ENCODE data around the gene MMP2. TPM values are rescaled to one million over a fixed set of nuclear protein-coding genes. Genes with fewer than 3 reads are reported as not detected.

Gene MMP2
- total and polyA plus RNA-seq, 2 of the 8 experiments (the other 6 are each of a cell fraction or from before 2014, with no cell fraction given), result 33.6 to 58.2 TPM

GRCh38 chr16:55490301-55490700, 11.3 kb downstream of the MMP2 start (continued):
- TF ChIP-seq CHD7 (IDR thresholded peaks at IDR 0.05; ENCODE audit: insufficient replicate concordance, low read length), result no peak
- TF ChIP-seq HDAC6 (IDR thresholded peaks at IDR 0.05; ENCODE audit: low read depth, low read length), result no peak
